Activated CD4-positive, alpha-beta T cell treated with anti-CD3 and anti-CD28 coated beads, Interleukin-2, Interleukin-4, amounts not matched to agents 100 ng/mL and 50 ng/mL, durations not matched to agents 16 hours and 8 hours (primary cell): ENCODE measurements around the gene XPR1.

Source experiments
- DNase-seq: peaks from one replicate; pipeline ENCODE4 v3.0.0-alpha.2; 2020; ENCODE audit warnings: low spot score

The XPR1 gene

DNA sequence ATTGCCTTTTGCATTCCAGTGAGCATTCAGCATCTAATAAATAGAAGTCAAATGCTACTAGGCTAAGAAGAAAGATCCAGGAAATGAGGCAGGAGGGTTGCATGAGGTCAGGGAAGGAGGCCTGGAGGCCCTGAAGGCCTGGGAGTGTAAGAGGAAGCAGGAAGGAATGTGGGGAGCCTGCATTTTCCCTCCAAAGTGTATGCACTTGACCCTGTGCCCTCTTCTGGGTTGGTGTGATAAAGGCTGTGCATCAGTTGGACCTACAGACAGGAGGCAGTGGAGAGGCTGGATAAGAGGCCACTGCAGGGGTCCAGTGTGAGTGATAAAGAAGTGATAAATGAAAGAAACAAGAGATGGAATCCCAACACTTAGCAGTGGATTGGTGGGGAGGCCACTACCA lies 301.3 kb downstream of the XPR1 start:
- no peak for DNase-seq

DNA sequence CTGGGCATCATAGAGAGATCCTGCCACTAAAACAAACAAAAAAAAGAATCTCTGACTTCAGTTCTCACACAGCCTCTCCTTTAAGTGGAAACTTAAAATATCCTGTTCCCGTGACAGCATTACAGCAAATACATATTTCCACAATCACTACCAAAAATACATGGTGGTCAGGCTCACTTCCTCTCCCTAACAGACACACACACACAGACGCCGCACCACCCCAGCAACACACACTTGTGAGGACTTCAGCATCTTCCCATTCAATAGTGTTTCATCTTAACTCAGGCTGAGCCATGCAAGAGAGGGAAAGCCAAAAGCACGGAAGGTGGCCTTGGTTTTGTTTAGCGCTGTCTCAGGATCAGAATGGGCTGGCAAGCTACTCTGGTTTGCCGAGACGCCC lies 302.7 kb downstream of the XPR1 start:
- no peak for DNase-seq

DNA sequence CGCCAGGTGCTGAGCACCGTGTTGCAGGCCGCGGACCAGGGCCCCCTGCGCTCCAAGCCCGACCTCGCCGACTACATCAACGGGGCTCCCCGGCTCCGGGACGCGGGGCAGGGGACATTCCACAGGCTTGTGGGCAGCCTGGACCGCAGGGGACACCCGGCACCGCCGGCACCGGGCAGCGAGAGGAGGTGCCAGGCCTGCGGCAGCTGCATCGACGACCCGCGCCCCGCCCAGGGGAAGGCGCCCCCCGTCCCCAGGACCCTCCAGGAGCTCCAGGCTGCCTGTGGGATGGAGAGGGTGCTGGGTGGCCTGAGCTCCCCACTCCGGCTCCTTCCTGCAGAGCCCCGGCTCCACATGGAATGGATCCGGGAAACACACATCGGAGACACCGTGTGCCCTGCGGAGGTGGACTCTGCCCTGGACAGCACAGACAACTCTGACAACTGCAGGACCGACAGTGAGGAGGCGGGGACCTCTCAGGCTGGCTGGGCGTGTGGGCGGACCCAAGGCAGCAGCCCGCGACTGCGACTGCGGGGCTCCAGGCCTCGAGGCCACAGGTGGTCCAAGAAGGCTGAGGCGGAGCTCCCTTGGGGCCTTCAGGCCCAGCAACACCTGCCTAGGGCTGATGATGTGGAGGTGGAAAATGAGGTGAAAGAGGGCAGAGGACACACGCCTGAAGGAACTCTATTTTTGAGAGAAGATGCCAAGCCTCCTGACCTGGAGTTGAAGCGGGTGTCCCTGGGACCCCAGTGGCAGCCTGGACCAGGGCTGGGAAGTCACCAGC lies 303.7 kb downstream of the XPR1 start:
- DNase-seq, result no peak

DNA sequence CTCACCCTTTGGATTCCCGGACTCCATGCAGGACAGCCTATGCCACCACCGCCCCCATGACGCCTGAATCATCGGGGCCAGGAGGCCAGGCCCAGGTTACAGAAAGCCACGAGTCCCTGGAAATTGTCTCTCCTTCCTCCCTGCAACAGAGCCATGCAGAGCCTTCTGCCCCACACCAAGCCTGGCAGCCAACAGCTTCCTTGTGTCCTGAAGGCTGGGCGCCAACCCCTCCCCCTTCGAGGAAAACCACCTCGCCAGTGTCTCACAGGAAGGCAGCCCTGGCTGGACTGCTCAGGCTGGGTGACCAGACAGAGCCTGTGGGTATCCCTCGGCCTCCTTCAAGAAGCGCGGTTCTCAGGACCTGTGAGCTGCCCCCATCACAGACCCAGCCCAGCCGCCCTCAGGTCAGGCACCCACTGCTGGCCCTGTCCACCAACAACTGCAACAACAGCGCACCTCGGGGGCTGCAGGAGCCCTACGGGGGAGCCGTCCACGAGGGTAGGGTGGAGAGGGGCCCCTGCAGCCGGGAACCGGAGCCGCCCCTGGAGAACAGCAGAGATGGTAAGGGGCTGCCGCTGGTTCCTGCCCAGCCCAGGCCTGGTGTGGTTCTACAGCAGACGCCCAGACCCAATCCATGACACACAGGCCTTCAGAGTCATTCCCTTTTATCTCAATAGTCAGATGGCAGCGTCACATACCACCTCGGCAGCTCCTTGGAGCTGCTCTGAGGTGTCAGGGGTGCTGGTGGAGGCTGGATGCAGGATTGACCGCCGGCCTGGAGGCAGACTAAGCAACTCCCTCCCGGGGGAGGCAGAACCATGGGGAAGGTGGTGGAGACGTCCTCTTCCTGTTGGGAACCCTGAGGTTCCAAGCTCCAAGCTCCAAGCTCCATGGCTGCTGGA lies 304.5 kb downstream of the XPR1 start:
- DNase-seq, result no peak

- no peak for DNase-seq
Measured at GRCh38 chr1:180937012-180937372, 305.2 kb downstream of the XPR1 start.

DNA sequence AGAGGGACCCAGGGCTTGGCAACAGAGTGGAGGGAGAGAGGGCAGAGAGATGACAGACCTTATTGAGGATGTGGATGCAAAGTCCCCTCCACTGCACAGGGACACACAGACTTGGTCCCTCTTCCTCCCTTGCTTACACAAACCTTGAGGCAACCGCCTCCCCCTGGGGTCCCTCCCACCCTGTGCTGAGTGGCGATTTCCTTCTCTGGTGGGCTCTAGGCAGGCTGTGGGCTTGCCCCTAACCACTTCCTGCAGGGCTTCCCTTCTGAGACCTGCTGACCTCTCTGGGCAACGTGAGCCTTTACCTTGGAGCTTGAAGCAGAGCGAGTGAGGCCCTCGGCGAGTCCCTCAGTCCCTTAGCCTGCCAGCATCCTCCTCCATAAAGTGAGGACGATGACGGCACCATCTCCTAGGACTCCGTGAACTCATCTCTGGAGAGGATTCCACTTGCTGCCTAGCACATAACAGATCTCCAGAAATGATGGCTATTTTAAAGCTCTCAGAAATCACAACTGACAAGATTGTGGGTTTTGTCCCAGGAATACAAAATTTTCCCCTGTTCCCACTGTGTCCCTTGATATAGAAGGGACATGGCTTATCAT lies 305.9 kb downstream of the XPR1 start:
- DNase-seq, result no peak

DNA sequence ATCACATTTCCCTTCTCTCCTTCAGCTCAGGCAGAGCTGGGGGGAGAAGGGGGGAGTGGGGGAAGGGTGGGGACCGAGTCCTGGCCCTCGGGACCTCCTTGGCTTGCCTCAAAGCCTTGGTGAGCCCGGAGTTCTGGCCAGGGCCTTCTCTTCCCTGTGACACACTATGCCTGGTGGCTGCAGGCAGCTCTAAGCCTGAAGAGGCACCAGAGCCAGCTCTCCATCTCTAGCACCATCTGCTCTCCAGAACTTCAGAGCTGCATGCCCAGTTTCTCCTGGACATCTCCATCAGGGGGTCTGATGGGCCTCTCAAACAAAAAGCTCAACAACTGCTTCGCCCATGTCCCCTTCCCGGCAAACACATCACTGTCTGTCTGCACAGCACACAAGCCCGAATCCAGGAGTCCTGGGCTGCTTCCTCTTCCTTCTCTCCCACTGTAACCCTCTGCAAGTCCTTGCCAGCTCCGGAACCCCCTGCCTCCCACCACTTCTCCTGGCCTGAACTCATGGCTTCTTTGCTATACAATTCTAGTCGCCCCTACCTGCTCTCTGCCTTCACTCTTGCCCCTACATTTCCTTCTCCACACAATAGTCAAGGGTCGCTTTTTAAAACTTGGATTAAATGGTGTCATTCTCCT lies 307.4 kb downstream of the XPR1 start:
- DNase-seq, result no peak

- no peak for DNase-seq
Measured at GRCh38 chr1:180939711-180940103, 307.9 kb downstream of the XPR1 start.
